CD4-positive, CD25-positive, alpha-beta regulatory T cell (primary cell): Measurements from ENCODE around the gene PCK1. TPM values are rescaled to one million over a fixed set of nuclear protein-coding genes. Genes with fewer than 3 reads are reported as not detected.

ENCODE experiments used
- ATAC-seq, 2 donors: fragments of 150-1000 bp; cut with Tn5 transposase; one replicate each; pipeline ENCODE4 v1.10.0; 2021; ENCODE audit warnings: low read depth in 2 of 2, moderate number of reproducible peaks in 2 of 2, moderate library complexity in 1 of 2
- DNase-seq, 3 donors: peaks; one replicate each; pipeline versions ENCODE4 v3.0.0 to v3.0.0-alpha.2; 2012 to 2022; ENCODE audit warnings: mixed read lengths in 1 of 3
- H3K27ac ChIP-seq: one replicate; pipeline ENCODE4 v1.7.0; 2013; ENCODE audit warnings: mild to moderate bottlenecking, low read length; ENCODE audit not compliant: insufficient read depth, poor library complexity, severe bottlenecking
- H3K27me3 ChIP-seq: one replicate; pipeline ENCODE4 v1.7.0; 2013; ENCODE audit warnings: low read length; ENCODE audit not compliant: control insufficient read depth, insufficient read depth
- H3K36me3 ChIP-seq: one replicate; pipeline ENCODE4 v1.7.0; 2013; ENCODE audit warnings: mild to moderate bottlenecking, low read length, moderate library complexity; ENCODE audit not compliant: control insufficient read depth, insufficient read depth
- H3K4me1 ChIP-seq: 2 replicates; pipeline ENCODE4 v1.7.0; 2013; ENCODE audit warnings: mild to moderate bottlenecking, low read length; ENCODE audit not compliant: insufficient read depth, control insufficient read depth, poor library complexity, severe bottlenecking
- H3K4me3 ChIP-seq: one replicate; pipeline ENCODE4 v1.7.0; 2013; ENCODE audit warnings: low read depth, mild to moderate bottlenecking, low read length, moderate library complexity
- H3K9me3 ChIP-seq, 2 experiments: 1 replicate in 1 of 2; 2 replicates in 1 of 2; pipeline ENCODE4 v1.7.0; 2013; ENCODE audit warnings: low read length in 2 of 2, mild to moderate bottlenecking in 1 of 2, moderate library complexity in 1 of 2; ENCODE audit not compliant: control insufficient read depth in 2 of 2
- H3K27ac Mint-ChIP-seq, 3 donors: one replicate each; pipeline ENCODE4 v1.8.0; 2020 to 2022; ENCODE audit warnings: mild to moderate bottlenecking in 3 of 3, mixed read lengths in 3 of 3, moderate library complexity in 2 of 3
- H3K27me3 Mint-ChIP-seq: one replicate; pipeline ENCODE4 v1.8.0; 2022; ENCODE audit warnings: mild to moderate bottlenecking, mixed read lengths
- H3K36me3 Mint-ChIP-seq: one replicate; pipeline ENCODE4 v1.8.0; 2020; ENCODE audit warnings: mixed read lengths
- H3K4me1 Mint-ChIP-seq, 4 donors: one replicate each; pipeline ENCODE4 v1.8.0; 2020 to 2022; ENCODE audit warnings: mixed read lengths in 4 of 4, mild to moderate bottlenecking in 1 of 4
- H3K4me3 Mint-ChIP-seq, 4 donors: one replicate each; pipeline ENCODE4 v1.8.0; 2020 to 2022; ENCODE audit warnings: mild to moderate bottlenecking in 4 of 4, mixed read lengths in 4 of 4, moderate library complexity in 3 of 4
- H3K9me3 Mint-ChIP-seq, 7 donors: one replicate each; pipeline ENCODE4 v1.8.0; 2020 to 2022; ENCODE audit warnings: mixed read lengths in 7 of 7, mild to moderate bottlenecking in 3 of 7, moderate library complexity in 2 of 7
- polyA plus RNA-seq, 4 donors: library from polyadenylated mRNA; unstranded; fragments of 300-500 nt; fragmentation: Illumina TruSeq; gene quantifications; one replicate each; pipeline ENCODE4 v1.2.3, GENCODE V29; 2021
- total RNA-seq: library from RNA; stranded (reverse); gene quantifications from one replicate; pipeline ENCODE4 v1.2.3, GENCODE V29; 2022

Gene PCK1
- total and polyA plus RNA-seq, 5 donors from 2014 or later = not detected

- peak overlapping the region in 1 of 3 donors; percentile 62 for H3K27ac Mint-ChIP-seq
- no peak for ATAC-seq
- H3K27me3 Mint-ChIP-seq = peaks cover 25% of the 10 kb centered on the region
Observed at GRCh38 chr20:57537822-57538221, 23.1 kb upstream of the PCK1 start.

GRCh38 chr20:57539889-57540288 is 21.0 kb upstream of the PCK1 start:
- Histone ChIP-seq H3K27me3 (peaks cover 4% of the 10 kb centered on the region), H3K27ac (no peak overlapping the region), H3K9me3 (no peaks in the 10 kb centered on the region), H3K4me1 (no peaks in the 10 kb centered on the region), H3K36me3 (no peaks in the 10 kb centered on the region), H3K4me3 (no peak overlapping the region)
- ATAC-seq (no peak), DNase-seq (no peak)
- Mint-ChIP-seq H3K27ac (no peak overlapping the region), H3K27me3 (peaks cover 26% of the 10 kb centered on the region), H3K4me3 (no peak overlapping the region), H3K9me3 (peaks cover 0 to 5% (median 2%) of the 10 kb centered on the region in 7 donors), H3K36me3 (no peaks in the 10 kb centered on the region), H3K4me1 (no peaks in the 10 kb centered on the region)

More at GRCh38 chr20:57537822-57538221, 23.1 kb upstream of the PCK1 start:
- DNase-seq = no peak
- Histone ChIP-seq H3K4me3 (no peak overlapping the region), H3K36me3 (no peaks in the 10 kb centered on the region), H3K27me3 (peaks cover 4% of the 10 kb centered on the region), H3K4me1 (no peaks in the 10 kb centered on the region), H3K9me3 (no peaks in the 10 kb centered on the region), H3K27ac (no peak overlapping the region)
- H3K4me1 Mint-ChIP-seq = no peaks in the 10 kb centered on the region
- H3K36me3 Mint-ChIP-seq = no peaks in the 10 kb centered on the region
- H3K9me3 Mint-ChIP-seq = peaks cover 0 to 5% (median 2%) of the 10 kb centered on the region in 7 donors
- no peak overlapping the region for H3K4me3 Mint-ChIP-seq

- H3K4me3 Mint-ChIP-seq = no peak overlapping the region
- Histone ChIP-seq H3K27ac (no peak overlapping the region), H3K36me3 (no peaks in the 10 kb centered on the region), H3K9me3 (no peaks in the 10 kb centered on the region), H3K27me3 (peaks cover 4% of the 10 kb centered on the region), H3K4me3 (no peak overlapping the region), H3K4me1 (no peaks in the 10 kb centered on the region)
- H3K9me3 Mint-ChIP-seq = peaks cover 0 to 5% (median 2%) of the 10 kb centered on the region in 7 donors
- H3K27ac Mint-ChIP-seq = no peak overlapping the region
- DNase-seq = no peak
- H3K4me1 Mint-ChIP-seq = no peaks in the 10 kb centered on the region
- no peak for ATAC-seq
- no peaks in the 10 kb centered on the region for H3K36me3 Mint-ChIP-seq
- peaks cover 20% of the 10 kb centered on the region for H3K27me3 Mint-ChIP-seq
Observed at GRCh38 chr20:57540890-57541580, 19.9 kb upstream of the PCK1 start.

GRCh38 chr20:57543754-57544153 is 17.2 kb upstream of the PCK1 start:
- H3K4me1 Mint-ChIP-seq = no peaks in the 10 kb centered on the region
- Histone ChIP-seq H3K4me1 (no peaks in the 10 kb centered on the region), H3K4me3 (no peak overlapping the region), H3K9me3 (no peaks in the 10 kb centered on the region), H3K36me3 (no peaks in the 10 kb centered on the region), H3K27ac (no peak overlapping the region), H3K27me3 (peaks cover 3% of the 10 kb centered on the region)
- no peak for DNase-seq
- H3K9me3 Mint-ChIP-seq = peaks cover 0 to 5% (median 1%) of the 10 kb centered on the region in 7 donors
- peaks cover 15% of the 10 kb centered on the region for H3K27me3 Mint-ChIP-seq
- no peak overlapping the region for H3K4me3 Mint-ChIP-seq
- H3K27ac Mint-ChIP-seq = no peak overlapping the region
- no peaks in the 10 kb centered on the region for H3K36me3 Mint-ChIP-seq
- no peak for ATAC-seq

DNA sequence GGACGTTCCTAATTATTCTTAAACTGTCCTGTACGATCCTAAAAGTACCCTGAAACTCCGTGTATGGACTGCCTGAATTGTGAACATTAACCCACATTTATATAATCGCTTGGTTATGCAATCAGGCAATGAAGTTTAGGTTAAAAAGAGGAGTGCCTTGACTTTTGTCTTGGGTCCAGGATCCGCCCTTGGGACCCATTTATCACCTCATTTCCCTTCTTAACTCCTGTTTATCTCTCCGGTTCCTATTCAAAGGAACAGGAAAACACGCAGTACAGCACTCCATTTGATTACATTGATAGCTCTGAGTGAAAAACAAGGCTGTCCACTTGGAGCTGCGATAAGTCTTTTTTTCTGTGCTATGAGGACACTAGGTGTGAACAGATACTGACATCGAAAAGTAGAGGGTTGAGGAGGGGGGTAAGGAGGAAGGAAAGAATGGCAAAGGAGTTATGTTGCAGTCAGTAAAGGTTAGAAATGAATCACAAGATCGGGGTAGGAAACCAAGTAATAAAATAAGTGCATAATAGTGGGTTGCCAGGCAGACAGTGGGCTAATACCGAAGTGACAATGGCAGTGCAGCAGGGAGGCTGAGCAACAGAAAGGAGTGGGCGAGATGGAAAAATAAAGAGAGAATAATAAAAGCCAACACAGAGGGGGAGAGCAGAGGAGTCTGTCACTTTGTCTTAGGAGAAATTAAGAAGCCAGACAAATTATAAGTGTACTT is 15.9 kb upstream of the PCK1 start:
- H3K4me1 ChIP-seq = no peaks in the 10 kb centered on the region
- Mint-ChIP-seq H3K4me3 (no peak overlapping the region), H3K27ac (no peak overlapping the region), H3K36me3 (no peaks in the 10 kb centered on the region), H3K9me3 (peaks cover 0 to 5% (median 0%) of the 10 kb centered on the region in 7 donors), H3K27me3 (peaks cover 11% of the 10 kb centered on the region), H3K4me1 (no peaks in the 10 kb centered on the region)
- H3K27ac ChIP-seq = no peak overlapping the region
- ATAC-seq = no peak
- peaks cover 5% of the 10 kb centered on the region for H3K27me3 ChIP-seq
- H3K4me3 ChIP-seq = no peak overlapping the region
- H3K36me3 ChIP-seq = no peaks in the 10 kb centered on the region
- no peaks in the 10 kb centered on the region for H3K9me3 ChIP-seq
- DNase-seq = no peak

GRCh38 chr20:57545927-57546662 is 14.8 kb upstream of the PCK1 start:
- Mint-ChIP-seq H3K4me1 (no peaks in the 10 kb centered on the region), H3K27me3 (peaks cover 11% of the 10 kb centered on the region), H3K9me3 (peaks cover 0 to 1% (median 0%) of the 10 kb centered on the region in 7 donors), H3K36me3 (no peaks in the 10 kb centered on the region), H3K27ac (no peak overlapping the region), H3K4me3 (no peak overlapping the region)
- Histone ChIP-seq H3K4me3 (no peak overlapping the region), H3K27me3 (peaks cover 5% of the 10 kb centered on the region), H3K9me3 (no peaks in the 10 kb centered on the region), H3K36me3 (no peaks in the 10 kb centered on the region), H3K4me1 (no peaks in the 10 kb centered on the region), H3K27ac (no peak overlapping the region)
- ATAC-seq = no peak
- no peak for DNase-seq

GRCh38 chr20:57546956-57547649 is 13.8 kb upstream of the PCK1 start:
- peaks cover 5% of the 10 kb centered on the region for H3K27me3 ChIP-seq
- no peak overlapping the region for H3K27ac ChIP-seq
- no peak overlapping the region for H3K27ac Mint-ChIP-seq
- DNase-seq = no peak
- H3K4me1 ChIP-seq = no peaks in the 10 kb centered on the region
- H3K9me3 ChIP-seq = no peaks in the 10 kb centered on the region
- no peak for ATAC-seq
- H3K36me3 Mint-ChIP-seq = no peaks in the 10 kb centered on the region
- no peak overlapping the region for H3K4me3 ChIP-seq
- peaks cover 0 to 1% (median 0%) of the 10 kb centered on the region in 7 donors for H3K9me3 Mint-ChIP-seq
- H3K36me3 ChIP-seq = no peaks in the 10 kb centered on the region
- no peak overlapping the region for H3K4me3 Mint-ChIP-seq
- H3K27me3 Mint-ChIP-seq = peaks cover 11% of the 10 kb centered on the region
- H3K4me1 Mint-ChIP-seq = no peaks in the 10 kb centered on the region
